DND-41 (cell line): ENCODE results near the gene EYA2.

Experiments used
- EZH2 ChIP-seq: IDR thresholded peaks from 3 replicates; pipeline ENCODE4 v1.6.1; 2012; ENCODE audit warnings: borderline replicate concordance, low read depth, mild to moderate bottlenecking, moderate library complexity, low read length, inconsistent platforms; ENCODE audit not compliant: severe bottlenecking
- TF ChIP-seq, protein P1 (sequence below): IDR thresholded peaks from 2 replicates; pipeline ENCODE4 v1.5.1; 2012; ENCODE audit warnings: borderline replicate concordance, low read length, moderate library complexity, mild to moderate bottlenecking; ENCODE audit not compliant: poor library complexity, severe bottlenecking; ENCODE audit errors: extremely low read depth

GRCh38 chr20:47028487-47028886 is 133.8 kb downstream of the EYA2 start:
- TF ChIP-seq, protein P1, sequence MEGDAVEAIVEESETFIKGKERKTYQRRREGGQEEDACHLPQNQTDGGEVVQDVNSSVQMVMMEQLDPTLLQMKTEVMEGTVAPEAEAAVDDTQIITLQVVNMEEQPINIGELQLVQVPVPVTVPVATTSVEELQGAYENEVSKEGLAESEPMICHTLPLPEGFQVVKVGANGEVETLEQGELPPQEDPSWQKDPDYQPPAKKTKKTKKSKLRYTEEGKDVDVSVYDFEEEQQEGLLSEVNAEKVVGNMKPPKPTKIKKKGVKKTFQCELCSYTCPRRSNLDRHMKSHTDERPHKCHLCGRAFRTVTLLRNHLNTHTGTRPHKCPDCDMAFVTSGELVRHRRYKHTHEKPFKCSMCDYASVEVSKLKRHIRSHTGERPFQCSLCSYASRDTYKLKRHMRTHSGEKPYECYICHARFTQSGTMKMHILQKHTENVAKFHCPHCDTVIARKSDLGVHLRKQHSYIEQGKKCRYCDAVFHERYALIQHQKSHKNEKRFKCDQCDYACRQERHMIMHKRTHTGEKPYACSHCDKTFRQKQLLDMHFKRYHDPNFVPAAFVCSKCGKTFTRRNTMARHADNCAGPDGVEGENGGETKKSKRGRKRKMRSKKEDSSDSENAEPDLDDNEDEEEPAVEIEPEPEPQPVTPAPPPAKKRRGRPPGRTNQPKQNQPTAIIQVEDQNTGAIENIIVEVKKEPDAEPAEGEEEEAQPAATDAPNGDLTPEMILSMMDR, result no peak
- no peak for TF ChIP-seq EZH2
